GM12878 (cell line): ENCODE measurements around the gene OR7G2. TPM values are rescaled to one million over a fixed set of nuclear protein-coding genes. Genes with fewer than 3 reads are reported as not detected.

Experiments used
- ATAC-seq: fragments of 200-7000 bp; cut with Tn5 transposase; 3 replicates; pipeline ENCODE4 v1.9.1; 2020; ENCODE audit warnings: mild to moderate bottlenecking, moderate library complexity
- BruUV-seq: library from RNA; stranded (reverse); fragments of 400-500 nt; replicated peaks from 2 replicates; lab custom pipeline; 2021; lab: Mats Ljungman, UMichigan
- CTCF ChIA-PET: fragments of 300-600 bp; sonication (Branson Sonifier 250); formaldehyde crosslinking; extraction: SDS; loops from one replicate; lab custom pipeline; 2021; ENCODE audit warnings: inconsistent platforms; lab: Yijun Ruan, JAX
- POLR2A ChIA-PET: fragments of 350-600 bp; formaldehyde crosslinking; extraction: SDS; loops from one replicate; lab custom pipeline; 2021; ENCODE audit warnings: inconsistent platforms; lab: Charles Lee
- RAD21 ChIA-PET: fragments of 300-600 bp; sonication (Branson Sonifier 250); formaldehyde crosslinking; loops from one replicate; lab custom pipeline; 2023; ENCODE audit warnings: antibody characterized with exemption; ENCODE audit not compliant: unreplicated experiment; lab: Charles Lee
- SMC1A ChIA-PET: fragments of 300-600 bp; sonication (Branson Sonifier 250); formaldehyde crosslinking; loops from one replicate; lab custom pipeline; 2023; ENCODE audit not compliant: unreplicated experiment, uncharacterized antibody; lab: Charles Lee
- DNase-seq: peaks from one replicate; pipeline ENCODE4 v3.0.0-alpha.2; 2011; ENCODE audit warnings: low read depth, low spot score
- FAIRE-seq: peaks from 3 replicates; lab custom pipeline; 2011; peaks lifted over from hg19 to GRCh38; lab: Jason Lieb, UNC
- H2AFZ ChIP-seq: 2 replicates; pipeline ENCODE4 v1.6.0; 2011; ENCODE audit warnings: low read depth, low read length, control low read depth; ENCODE audit not compliant: control insufficient read depth
- H3K27ac ChIP-seq: 2 replicates; pipeline ENCODE4 v1.5.1; 2011; ENCODE audit warnings: control low read depth; ENCODE audit not compliant: control insufficient read depth, insufficient read depth
- H3K27me3 ChIP-seq, 2 experiments: replicated peaks in 1 of 2; 2 replicates each; pipeline versions ENCODE4 v1.6.0 to v1.6.1; 2011; ENCODE audit warnings: low read length in 1 of 2; ENCODE audit not compliant: control insufficient read depth in 2 of 2, insufficient read depth in 2 of 2
- H3K36me3 ChIP-seq, 2 experiments: 2 replicates each; pipeline ENCODE4 v1.5.1; 2011; ENCODE audit warnings: low read length in 1 of 2; ENCODE audit not compliant: control insufficient read depth in 2 of 2, insufficient read depth in 2 of 2
- H3K4me1 ChIP-seq: 2 replicates; pipeline ENCODE4 v1.6.1; 2011; ENCODE audit warnings: mild to moderate bottlenecking, low read length, moderate library complexity, mixed read lengths; ENCODE audit not compliant: control insufficient read depth, insufficient read depth
- H3K4me2 ChIP-seq: 2 replicates; pipeline ENCODE4 v1.6.0; 2011; ENCODE audit warnings: control low read depth; ENCODE audit not compliant: control insufficient read depth, insufficient read depth
- H3K4me3 ChIP-seq: fragments of 200-600 bp; sonication (generic); 2 replicates; pipeline ENCODE4 v1.5.1; 2016
- H3K79me2 ChIP-seq: 2 replicates; pipeline ENCODE4 v1.6.0; 2011; ENCODE audit warnings: low read length; ENCODE audit not compliant: control insufficient read depth, insufficient read depth
- H3K9ac ChIP-seq: 2 replicates; pipeline ENCODE4 v1.8.0; 2011; ENCODE audit warnings: low read length, control low read depth, mixed read lengths; ENCODE audit not compliant: control insufficient read depth, insufficient read depth
- H3K9me3 ChIP-seq: replicated peaks from 3 replicates; pipeline ENCODE4 v1.5.1; 2011; ENCODE audit warnings: mild to moderate bottlenecking, low read length; ENCODE audit not compliant: control insufficient read depth, insufficient read depth
- H4K20me1 ChIP-seq: 2 replicates; pipeline ENCODE4 v1.6.0; 2011; ENCODE audit not compliant: control insufficient read depth, insufficient read depth
- EED ChIP-seq: sonication (generic); IDR thresholded peaks from 2 replicates; pipeline ENCODE4 v1.6.1; 2016; ENCODE audit warnings: antibody characterized with exemption, low read depth
- IKZF1 ChIP-seq: fragments of 450-650 bp; conservative IDR thresholded peaks from 2 replicates; pipeline ENCODE4 v1.6.1; 2017; ENCODE audit warnings: antibody characterized with exemption, mild to moderate bottlenecking
- IKZF2 ChIP-seq, 2 experiments: fragments of 450-650 bp; IDR thresholded peaks; 2 replicates each; pipeline ENCODE4 v1.6.1; 2017; ENCODE audit warnings: mild to moderate bottlenecking in 2 of 2, moderate library complexity in 2 of 2
- LARP7 ChIP-seq: fragments of 450-650 bp; IDR thresholded peaks from 2 replicates; pipeline ENCODE4 v1.6.1; 2017; ENCODE audit warnings: mild to moderate bottlenecking
- MTA2 ChIP-seq: fragments of 450-650 bp; IDR thresholded peaks from 2 replicates; pipeline ENCODE4 v1.6.1; 2016; ENCODE audit warnings: low read depth, mild to moderate bottlenecking, moderate library complexity
- MYB ChIP-seq: fragments of 150-350 bp; IDR thresholded peaks from 2 replicates; pipeline ENCODE4 v1.6.1; 2014; ENCODE audit warnings: mild to moderate bottlenecking, low read depth, low read length, borderline replicate concordance
- NR2F1 ChIP-seq: fragments of 450-650 bp; conservative IDR thresholded peaks from 2 replicates; pipeline ENCODE4 v1.6.1; 2017; ENCODE audit warnings: mild to moderate bottlenecking
- RUNX3 ChIP-seq: IDR thresholded peaks from 2 replicates; pipeline ENCODE4 v1.6.1; 2012; ENCODE audit warnings: low read length, inconsistent platforms
- SPI1 ChIP-seq: IDR thresholded peaks from 2 replicates; pipeline ENCODE4 v1.6.1; 2011; ENCODE audit warnings: low read depth, mild to moderate bottlenecking, low read length, moderate library complexity, borderline replicate concordance; ENCODE audit not compliant: insufficient read depth
- TARDBP ChIP-seq: IDR thresholded peaks from 2 replicates; pipeline ENCODE4 v1.6.1; 2016; ENCODE audit warnings: borderline replicate concordance
- TCF12 ChIP-seq: IDR thresholded peaks from 2 replicates; pipeline ENCODE4 v1.6.1; 2011; ENCODE audit warnings: low read depth, mild to moderate bottlenecking, low read length
- ZBED1 ChIP-seq: IDR thresholded peaks from 2 replicates; pipeline ENCODE4 v1.6.1; 2016; ENCODE audit warnings: borderline replicate concordance
- ZNF207 ChIP-seq: fragments of 450-650 bp; IDR thresholded peaks from 2 replicates; pipeline ENCODE4 v1.6.1; 2014; ENCODE audit warnings: antibody characterized with exemption, mild to moderate bottlenecking, borderline replicate concordance
- WGBS: methylation state at CpG from one replicate; pipeline ENCODE4 v1.1.6; 2016; ENCODE audit warnings: low lambda C conversion rate; ENCODE audit not compliant: insufficient replicate concordance, insufficient coverage; ENCODE audit errors: missing lambda C conversion rate; 5-methylcytosine and 5-hydroxymethylcytosine counted together
- in situ Hi-C: fragments of 300-500 bp; cut with MboI; formaldehyde crosslinking; loops from 9 replicates; pipeline ENCODE4 v1.14.3; 2018; ENCODE audit warnings: mixed read lengths
- intact Hi-C: fragments of 100-400 bp; cut with micrococcal nuclease; formaldehyde crosslinking; loops from one replicate; pipeline ENCODE4 v1.14.2; 2022; ENCODE audit not compliant: unreplicated experiment
- polyA plus RNA-seq, 11 experiments: library from polyadenylated mRNA; depleted of rRNA in 4 of 11; unstranded in 6 of 11; stranded (reverse) in 5 of 11; fragments of >200 nt; fragmentation: Nextera tagmentation in 4 of 11; fragmentation: Illumina TruSeq in 1 of 11; extraction: Ambion mirVana in 4 of 11; extraction: Trizol in 1 of 11; gene quantifications; 1 replicate in 1 of 11; 2 replicates in 10 of 11; pipeline versions ENCODE4 v1.2.1 to v1.2.3, GENCODE V29; 2011 to 2016; ENCODE audit warnings: inconsistent platforms in 2 of 11, missing spikeins in 2 of 11, low read depth in 1 of 11
- total RNA-seq, 4 experiments: library from RNA; depleted of rRNA in 3 of 4; stranded (reverse); fragments of >200 nt in 3 of 4; fragmentation: Illumina TruSeq in 1 of 4; extraction: Trizol in 1 of 4; gene quantifications; 2 replicates each; pipeline versions ENCODE4 v1.2.1 to v1.2.3, GENCODE V29; 2013 to 2021
- TF ChIP-seq, protein P1 (sequence below): IDR thresholded peaks from 2 replicates; pipeline ENCODE4 v1.6.1; 2011; ENCODE audit warnings: borderline replicate concordance, low read depth, mild to moderate bottlenecking, moderate library complexity, mixed read lengths, low read length; ENCODE audit not compliant: insufficient read depth; ENCODE audit errors: extremely low read length
- TF ChIP-seq, protein P2 (sequence below): IDR thresholded peaks from 2 replicates; pipeline ENCODE4 v1.6.1; 2012; ENCODE audit warnings: low read depth, low read length, improper control_type of control experiment

Gene OR7G2
- total and polyA plus RNA-seq, 10 of the 15 experiments (the other 5 are each of a cell fraction or from before 2014, with no cell fraction given), result not detected

DNA sequence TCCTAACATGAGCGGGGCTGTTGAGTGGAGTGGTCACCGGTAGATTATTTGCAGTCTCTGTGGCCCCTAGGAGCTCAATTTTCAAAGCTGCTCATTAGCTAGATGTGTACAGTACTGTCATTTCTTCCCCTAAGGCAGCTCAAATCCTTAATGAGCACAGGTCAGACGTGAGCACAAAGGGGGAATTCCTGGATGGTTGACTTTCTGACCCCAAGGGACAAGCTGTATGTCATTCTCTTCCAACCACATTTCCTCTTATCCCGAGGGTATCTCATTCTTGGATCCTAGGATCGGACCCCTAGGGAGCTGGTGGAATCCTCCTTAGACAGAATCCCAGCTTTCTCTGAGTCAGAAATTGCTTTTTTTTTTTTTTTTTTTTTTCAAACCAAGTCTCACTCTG lies 25.1 kb upstream of the OR7G2 start:
- H3K4me2 ChIP-seq, result no peak overlapping the region
- H4K20me1 ChIP-seq, result no peaks in the 10 kb centered on the region
- no peak overlapping the region for H3K27ac ChIP-seq
- ChIA-PET CTCF (interaction anchor here (0.6 kb wide), 1 partner anchor 550 kb away, joined by 3 read pairs; no protein-coding TSS in a partner anchor), RAD21 (no interaction called here), POLR2A (interaction anchor here (0.6 kb wide), 1 partner anchor 511 kb away, joined by 4 read pairs; no protein-coding TSS in a partner anchor), SMC1A (interaction anchor here (0.6 kb wide), 1 partner anchor 10 kb away, joined by 3 read pairs; no protein-coding TSS in a partner anchor)
- DNase-seq, result no peak
- H3K4me3 ChIP-seq, result no peak overlapping the region
- WGBS, result 23% methylated on average over 5 of the region's 5 CpGs
- H3K9ac ChIP-seq, result no peak overlapping the region
- H3K9me3 ChIP-seq, result no peaks in the 10 kb centered on the region; the same call in 2 of the 3 replicates
- intact Hi-C loops (loop anchor here (10.0 kb wide), 1 partner anchor 172 kb away; the partner anchor contains the start of gene ZNF699), in situ Hi-C loops (loop anchor here (10.0 to 25.0 kb wide), 3 partner anchors 492 to 1105 kb away; partner anchors contain the start of genes S1PR2 and ZNF561)
- no peaks in the 10 kb centered on the region for H3K79me2 ChIP-seq
- no peak for ATAC-seq
- no peaks in the 10 kb centered on the region for H3K4me1 ChIP-seq
- H3K36me3 ChIP-seq, result no peaks in the 10 kb centered on the region
- H2AFZ ChIP-seq, result no peak overlapping the region
- BruUV-seq, result no TSS peak
- H3K27me3 ChIP-seq, result no peaks in the 10 kb centered on the region
- peak; percentile 66 for TF ChIP-seq MTA2
- peak; percentile 48 for TF ChIP-seq IKZF1
- TF ChIP-seq LARP7, result no peak
- FAIRE-seq, result no peak

DNA sequence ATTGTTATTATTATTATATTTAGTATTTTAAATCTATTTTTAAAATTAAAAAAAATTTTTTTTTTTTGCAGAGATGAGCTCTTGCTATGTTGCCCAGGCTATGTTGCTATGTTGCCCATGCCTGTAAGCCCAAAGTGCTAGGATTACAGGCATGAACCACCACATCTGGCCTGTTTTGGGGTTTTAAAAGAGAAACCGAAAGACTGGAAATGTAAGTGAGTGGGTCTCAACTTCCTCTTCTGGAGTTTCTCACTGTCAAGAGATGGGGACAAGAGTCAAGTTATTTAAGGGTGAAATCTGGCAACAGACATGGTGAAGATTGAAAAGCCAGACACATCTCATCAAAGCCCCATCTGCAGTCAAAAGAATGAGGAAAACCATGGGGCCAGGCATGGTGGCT lies 23.7 kb upstream of the OR7G2 start:
- Histone ChIP-seq H3K9me3 (no peaks in the 10 kb centered on the region; the same call in 2 of the 3 replicates), H3K36me3 (no peaks in the 10 kb centered on the region), H3K9ac (no peak overlapping the region), H3K79me2 (no peaks in the 10 kb centered on the region), H3K4me2 (no peak overlapping the region), H3K27me3 (no peaks in the 10 kb centered on the region), H3K27ac (no peak overlapping the region), H2AFZ (no peak overlapping the region), H4K20me1 (no peaks in the 10 kb centered on the region), H3K4me3 (no peak overlapping the region), H3K4me1 (no peaks in the 10 kb centered on the region)
- CTCF ChIA-PET, result no interaction called here
- BruUV-seq, result no TSS peak
- WGBS, result 50% methylated on average over 1 of the region's 1 CpG
- intact Hi-C loops (loop anchor here (10.0 kb wide), 1 partner anchor 174 kb away; the partner anchor contains the start of gene ZNF699), in situ Hi-C loops (loop anchor here (10.0 to 25.0 kb wide), 3 partner anchors 494 to 1106 kb away; partner anchors contain the start of genes S1PR2 and ZNF561)
- no peak for DNase-seq
- RAD21 ChIA-PET, result interaction anchor here (0.6 kb wide), 1 partner anchor 146 kb away, joined by 3 read pairs; no protein-coding TSS in a partner anchor
- SMC1A ChIA-PET, result no interaction called here
- no peak for ATAC-seq
- no peak for FAIRE-seq
- POLR2A ChIA-PET, result no interaction called here
- TF ChIP-seq, protein P1, sequence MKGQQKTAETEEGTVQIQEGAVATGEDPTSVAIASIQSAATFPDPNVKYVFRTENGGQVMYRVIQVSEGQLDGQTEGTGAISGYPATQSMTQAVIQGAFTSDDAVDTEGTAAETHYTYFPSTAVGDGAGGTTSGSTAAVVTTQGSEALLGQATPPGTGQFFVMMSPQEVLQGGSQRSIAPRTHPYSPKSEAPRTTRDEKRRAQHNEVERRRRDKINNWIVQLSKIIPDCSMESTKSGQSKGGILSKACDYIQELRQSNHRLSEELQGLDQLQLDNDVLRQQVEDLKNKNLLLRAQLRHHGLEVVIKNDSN, result no peak
- TF ChIP-seq NR2F1, result no peak
- peak; percentile 48 to 53; a peak in 2 of 4 replicates for TF ChIP-seq IKZF2 (IDR thresholded peaks at IDR 0.05)
- TF ChIP-seq, protein P2, sequence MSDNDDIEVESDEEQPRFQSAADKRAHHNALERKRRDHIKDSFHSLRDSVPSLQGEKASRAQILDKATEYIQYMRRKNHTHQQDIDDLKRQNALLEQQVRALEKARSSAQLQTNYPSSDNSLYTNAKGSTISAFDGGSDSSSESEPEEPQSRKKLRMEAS, result no peak
- TF ChIP-seq ZNF207, result no peak
- no peak for TF ChIP-seq MYB
- TF ChIP-seq EED, result peak; percentile 48; the same call in 1 of the 2 replicates
- peak; percentile 58 for TF ChIP-seq IKZF1
- TF ChIP-seq RUNX3, result peak; percentile 58
- no peak for TF ChIP-seq TCF12
- 0 out of 2 replicates have a peak, but pooled peaks have one; percentile 32 for TF ChIP-seq SPI1
- no peak for TF ChIP-seq ZBED1
- TF ChIP-seq TARDBP, result no peak
- TF ChIP-seq MTA2, result no peak
